ENCODE measurements around the gene TSKS.

TSKS gene

DNA sequence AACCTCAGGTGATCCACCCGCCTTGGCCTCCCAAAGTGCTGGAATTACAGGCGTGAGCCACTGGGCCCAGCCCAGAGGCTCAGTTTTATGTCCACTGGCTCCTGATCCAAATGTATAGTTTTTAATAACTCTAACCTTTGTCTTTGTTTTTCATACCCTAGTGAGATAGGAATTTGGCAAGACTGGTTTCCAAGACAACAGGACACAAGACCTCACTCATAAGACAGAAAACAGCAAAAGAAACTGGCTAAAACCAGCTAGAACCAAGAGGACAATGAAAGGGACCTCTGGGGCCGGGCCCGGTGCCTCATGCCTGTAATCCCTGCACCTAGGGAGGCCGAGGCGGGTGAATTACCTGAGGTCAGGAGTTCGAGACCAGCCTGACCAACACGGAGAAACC is 44.6 kb downstream of the TSKS start:
- no peak for DNase-seq (ENCODE audit: low read depth in 1 of 2, low spot score in 1 of 2)

- no peak for DNase-seq (ENCODE audit: low read depth in 1 of 2, low spot score in 1 of 2)
Measured at GRCh38 chr19:49716154-49716553, 47.0 kb downstream of the TSKS start.

DNA sequence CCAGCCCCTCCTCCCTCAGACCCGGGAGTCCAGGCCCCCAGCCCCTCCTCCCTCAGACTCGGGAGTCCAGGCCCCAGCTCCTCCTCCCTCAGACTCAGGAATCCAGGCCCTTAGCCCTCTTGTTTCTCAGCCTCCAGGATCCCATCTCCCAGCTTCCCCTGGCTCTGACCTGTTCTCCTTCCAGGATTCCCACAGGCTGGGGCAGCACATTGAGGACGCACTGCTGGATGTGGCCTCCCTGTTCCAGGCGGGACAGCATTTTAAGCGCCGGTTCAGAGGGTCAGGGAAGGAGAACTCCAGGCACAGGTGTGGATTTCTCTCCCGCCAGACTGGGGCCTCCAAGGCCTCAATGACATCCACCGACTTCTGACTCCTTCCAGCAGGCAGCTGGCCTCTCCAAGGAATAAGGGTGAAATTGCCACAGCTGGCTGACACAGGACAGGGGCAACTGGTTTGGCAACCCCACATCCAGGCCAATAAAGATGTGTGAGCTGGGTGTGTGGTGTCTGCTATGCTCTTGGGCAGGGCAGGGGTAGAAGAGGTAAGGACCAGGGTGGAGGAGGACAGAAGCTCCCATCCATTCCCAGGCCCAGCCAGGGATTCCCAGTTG is 49.8 kb downstream of the TSKS start:
- DNase-seq (ENCODE audit: low read depth in 1 of 2, low spot score in 1 of 2): no peak

DNA sequence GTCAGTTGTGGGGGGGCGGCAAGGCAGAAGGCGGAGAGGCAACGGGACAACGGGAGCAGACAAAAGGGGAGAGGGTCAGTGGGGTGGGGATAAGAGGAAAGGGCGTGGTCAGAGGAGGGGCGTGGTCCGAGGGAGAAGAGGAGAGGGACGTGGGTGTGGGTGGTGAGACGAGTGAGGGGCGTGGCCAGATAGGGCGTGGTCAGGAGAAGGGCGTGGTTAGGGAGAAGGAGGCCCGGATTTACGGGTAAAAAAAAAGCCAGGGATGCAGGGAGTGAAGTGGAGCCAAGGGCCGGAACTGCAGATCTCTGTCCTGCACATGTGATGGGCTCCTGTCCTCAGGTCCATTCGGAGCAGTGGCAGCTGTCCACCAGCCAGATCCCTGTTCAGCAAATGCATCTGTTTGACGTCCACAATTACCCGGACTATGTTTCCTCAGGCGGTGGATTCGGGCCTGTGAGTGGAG is 50.7 kb downstream of the TSKS start:
- no peak for DNase-seq (ENCODE audit: low read depth in 1 of 2, low spot score in 1 of 2)

GRCh38 chr19:49710372-49710951 is 52.6 kb downstream of the TSKS start:
- DNase-seq (ENCODE audit: low read depth in 1 of 2, low spot score in 1 of 2): no peak

DNA sequence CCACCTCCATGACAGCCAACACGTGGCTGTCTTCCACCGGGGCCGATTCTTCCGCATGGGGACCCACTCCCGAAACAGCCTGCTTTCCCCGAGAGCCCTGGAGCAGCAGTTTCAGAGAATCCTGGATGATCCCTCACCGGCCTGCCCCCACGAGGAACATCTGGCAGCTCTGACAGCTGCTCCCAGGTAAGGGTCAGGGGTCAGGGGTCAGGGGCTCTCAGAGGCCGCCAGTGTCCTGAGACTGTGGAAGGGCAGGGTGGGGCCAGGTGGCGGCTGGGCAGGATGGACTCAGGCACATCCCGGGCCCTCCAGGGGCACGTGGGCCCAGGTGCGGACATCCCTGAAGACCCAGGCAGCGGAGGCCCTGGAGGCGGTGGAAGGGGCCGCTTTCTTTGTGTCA is 57.2 kb downstream of the TSKS start:
- DNase-seq (ENCODE audit: low read depth in 1 of 2, low spot score in 1 of 2): no peak

DNA sequence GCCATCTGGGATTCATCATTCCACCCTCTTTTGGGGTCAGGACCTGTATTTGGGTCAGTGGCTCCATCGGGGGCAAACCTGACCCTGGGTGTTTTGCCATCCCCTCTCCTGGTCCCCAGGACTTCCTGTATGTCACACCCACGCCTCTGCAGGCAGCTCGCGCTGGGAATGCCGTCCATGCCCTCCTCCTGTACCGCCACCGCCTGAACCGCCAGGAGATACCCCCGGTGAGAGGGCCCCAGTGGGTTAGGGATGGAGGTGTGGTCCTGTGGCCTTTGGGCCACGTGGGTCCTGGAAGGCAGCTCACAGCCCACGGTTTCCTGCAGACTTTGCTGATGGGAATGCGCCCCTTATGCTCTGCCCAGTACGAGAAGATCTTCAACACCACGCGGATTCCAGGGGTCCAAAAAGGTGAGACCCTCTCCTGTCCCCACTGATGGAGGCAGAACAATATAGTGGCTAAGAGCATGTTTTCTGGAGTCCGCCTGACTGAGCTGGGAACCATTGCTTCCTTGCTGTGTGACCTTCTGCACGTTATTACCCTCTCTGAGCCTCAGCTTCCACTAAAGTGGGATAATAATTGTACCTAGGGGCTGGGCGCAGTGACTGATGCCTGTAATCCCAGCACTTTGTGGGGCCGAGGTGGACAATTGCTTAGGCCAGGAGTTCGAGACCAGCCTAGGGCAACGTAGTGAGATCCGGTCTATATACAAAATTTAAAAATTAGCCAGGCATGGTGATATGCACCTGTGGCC is 58.0 kb downstream of the TSKS start:
- DNase-seq (ENCODE audit: low read depth in 1 of 2, low spot score in 1 of 2): no peak

- no peak for DNase-seq (ENCODE audit: low read depth in 1 of 2, low spot score in 1 of 2)
Measured at GRCh38 chr19:49701271-49701786, 61.8 kb downstream of the TSKS start.

- no peak for DNase-seq (ENCODE audit: low read depth in 1 of 2, low spot score in 1 of 2)
Measured at GRCh38 chr19:49700563-49700962, 62.5 kb downstream of the TSKS start.

DNA sequence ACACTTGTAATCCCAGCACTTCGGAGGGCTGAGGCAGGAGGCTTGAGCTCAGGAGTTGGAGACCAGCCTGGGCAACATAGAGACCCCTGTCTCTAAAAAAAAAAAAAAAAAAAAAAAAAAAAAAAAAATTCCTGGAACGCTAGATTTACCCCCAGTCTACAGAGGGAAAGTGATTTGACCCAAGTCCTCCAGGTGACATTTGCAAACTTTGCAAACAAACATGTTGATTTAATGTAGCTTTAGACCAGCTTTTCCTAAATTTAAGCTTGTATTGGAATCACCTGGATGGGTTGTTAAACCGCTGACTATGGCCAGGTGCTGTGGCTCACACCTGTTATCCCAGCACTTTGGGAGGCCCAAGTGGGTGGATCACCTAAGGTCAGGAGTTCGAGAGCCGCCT is 63.7 kb downstream of the TSKS start:
- DNase-seq (ENCODE audit: low read depth in 1 of 2, low spot score in 1 of 2): no peak

DNA sequence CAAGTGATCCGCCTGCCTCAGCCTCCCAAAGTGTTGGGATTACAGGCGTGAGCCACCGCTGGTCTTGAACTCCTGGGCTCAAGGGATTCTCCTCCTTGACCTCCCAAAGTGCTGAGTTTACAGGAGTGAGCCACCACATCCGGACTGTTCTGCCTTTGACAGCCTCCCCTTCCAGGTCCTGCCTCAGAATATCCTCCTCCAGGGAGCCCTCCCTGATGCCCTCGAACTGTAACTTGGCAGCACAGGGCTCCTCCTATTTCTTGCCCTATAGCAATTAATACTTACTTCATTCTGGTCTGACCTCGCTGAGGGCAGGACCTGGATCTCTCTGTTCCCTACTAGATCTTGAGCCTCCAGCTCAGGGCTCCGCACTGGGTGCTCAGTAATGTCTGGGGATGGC is 66.2 kb downstream of the TSKS start:
- no peak for DNase-seq (ENCODE audit: low read depth in 1 of 2, low spot score in 1 of 2)

DNA sequence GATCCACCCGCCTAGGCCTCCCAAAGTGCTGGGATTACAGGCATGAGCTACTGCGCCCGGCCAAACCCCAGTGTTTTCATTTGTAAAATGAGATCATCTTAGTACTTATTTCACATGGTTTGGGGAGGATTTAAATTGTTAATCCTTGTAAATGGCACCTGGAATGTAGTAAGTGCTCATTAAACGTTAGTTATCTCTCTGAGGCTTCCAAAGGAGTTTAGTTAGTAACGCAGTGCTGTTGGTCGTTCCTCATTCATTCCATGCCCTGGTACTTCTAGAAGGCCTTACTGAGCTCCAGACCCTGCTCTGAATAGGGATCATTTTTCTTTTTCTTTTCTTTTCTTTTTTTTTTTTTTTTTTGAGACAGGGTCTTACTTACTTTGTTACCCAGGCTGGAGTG is 67.0 kb downstream of the TSKS start:
- DNase-seq (ENCODE audit: low read depth in 1 of 2, low spot score in 1 of 2): no peak

DNA sequence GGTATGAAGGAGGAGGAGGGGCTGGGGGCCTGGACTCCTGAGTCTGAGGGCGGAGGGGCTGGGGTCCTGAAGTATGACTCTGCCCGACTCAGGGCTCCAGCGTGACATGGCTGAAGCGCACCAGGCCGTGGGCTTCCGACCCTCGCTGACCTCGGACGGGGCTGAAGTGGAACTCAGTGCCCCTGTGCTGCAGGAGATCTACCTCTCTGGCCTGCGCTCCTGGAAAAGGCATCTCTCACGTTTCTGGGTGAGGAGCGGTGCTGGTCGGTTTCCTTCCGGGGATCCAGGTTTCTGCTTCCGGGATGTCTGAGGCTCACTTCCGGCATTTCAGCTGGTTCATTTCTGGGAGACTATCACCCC is 71.0 kb downstream of the TSKS start:
- no peak for DNase-seq (ENCODE audit: low read depth in 1 of 2, low spot score in 1 of 2)

DNA sequence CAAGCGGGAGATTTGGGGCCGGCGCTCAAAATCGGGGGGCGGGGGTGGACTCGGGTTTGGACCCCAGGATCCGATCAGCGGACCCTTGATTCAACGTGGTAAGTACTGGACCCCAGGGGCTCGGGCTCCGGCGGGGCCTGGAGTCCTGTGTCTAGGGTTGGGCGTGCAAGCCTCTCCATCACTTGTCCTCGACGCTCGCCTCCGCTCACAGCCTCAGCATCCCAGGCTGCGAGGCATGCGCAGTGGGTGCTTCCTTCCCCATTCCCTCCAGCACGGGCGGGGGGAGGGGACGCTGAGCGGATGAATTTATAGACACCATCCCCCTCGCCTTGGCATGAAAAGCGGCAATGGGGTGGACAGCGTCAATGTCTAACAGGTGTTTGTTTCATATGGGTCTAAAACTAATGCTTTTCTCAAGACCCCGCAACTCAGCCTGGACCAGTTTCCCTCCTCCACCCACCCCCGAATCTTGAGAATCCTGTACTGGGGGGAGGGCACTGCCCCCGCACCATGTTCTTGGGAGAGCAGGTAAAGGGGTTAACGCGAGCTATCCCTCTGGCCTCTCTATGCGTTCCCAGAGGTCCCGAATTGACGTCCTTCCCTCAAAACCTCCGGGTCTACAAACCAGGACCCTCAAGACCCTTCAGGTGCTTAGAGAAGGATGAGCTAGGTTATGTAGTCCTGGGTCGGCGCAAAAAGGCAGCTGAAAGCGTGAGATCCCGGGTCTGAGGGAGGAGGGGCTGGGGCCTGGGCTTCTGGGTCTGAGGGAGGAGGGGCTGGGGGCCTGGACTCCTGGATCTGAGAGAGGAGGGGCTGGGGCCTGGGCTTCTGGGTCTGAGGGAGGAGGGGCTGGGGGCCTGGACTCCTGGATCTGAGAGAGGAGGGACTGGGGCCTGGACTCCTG is 71.6 kb downstream of the TSKS start:
- no peak for DNase-seq (ENCODE audit: low read depth in 1 of 2, low spot score in 1 of 2)

DNA sequence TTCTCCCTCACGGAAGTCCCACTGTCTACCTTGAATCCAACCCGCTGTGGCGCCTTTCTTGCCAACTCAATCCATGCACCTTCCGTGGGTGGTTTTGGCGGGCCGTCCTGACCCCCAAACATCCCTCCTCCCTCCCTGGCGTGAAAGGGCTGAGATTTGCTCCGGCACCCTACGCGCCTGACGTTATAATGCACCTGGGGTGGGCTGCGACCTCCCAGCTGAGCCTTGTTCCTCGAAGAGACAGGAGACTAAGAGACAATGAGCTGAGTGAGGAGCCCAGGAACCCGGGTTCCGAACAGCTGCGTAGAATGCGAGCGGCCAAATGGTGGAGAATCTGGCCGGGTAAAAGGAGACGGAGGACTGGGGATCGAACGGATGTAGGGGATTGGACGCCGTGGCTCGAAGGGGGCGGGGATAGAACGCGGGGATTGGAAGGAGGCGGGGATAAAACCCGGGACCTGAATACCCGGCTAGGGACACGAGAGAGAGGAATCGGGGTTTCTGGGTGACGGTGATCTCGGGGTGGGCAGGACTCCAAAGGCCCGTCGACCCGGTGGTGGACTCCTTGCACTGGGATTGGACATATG is 72.4 kb downstream of the TSKS start, which contains the start of gene CPT1C:
TSS of gene CPT1C (plus strand) at position 461 of the 587 bp plus-strand sequence. CDS start 1,137 bp downstream, outside the sequence.
- DNase-seq (ENCODE audit: low read depth in 1 of 2, low spot score in 1 of 2): peak in 1 of 2 donors; percentile 42

GRCh38 chr19:49690079-49690655 is 72.9 kb downstream of the TSKS start:
- DNase-seq (ENCODE audit: low read depth in 1 of 2, low spot score in 1 of 2): no peak
